Activated CD8-positive, alpha-beta T cell treated with anti-CD3 and anti-CD28 coated beads for 36 hours (primary cell): Measurements from ENCODE around the gene KIAA0930. TPM values are rescaled to one million over a fixed set of nuclear protein-coding genes. Genes with fewer than 3 reads are reported as not detected.
"Not testable (repeated sequence)": the region's sequence is repeated elsewhere in the genome, so short reads cannot be mapped to it uniquely, and the experiment has no call there.

ENCODE experiments used
- ATAC-seq: fragments of 200-7000 bp; cut with Tn5 transposase; one replicate; pipeline ENCODE4 v1.10.0; 2021; ENCODE audit warnings: mild to moderate bottlenecking, moderate library complexity
- CTCF ChIA-PET: fragments of 350-600 bp; sonication (Branson Sonifier 250); formaldehyde crosslinking; loops from one replicate; lab custom pipeline; 2021; ENCODE audit warnings: antibody characterized with exemption; lab: Charles Lee
- POLR2A ChIA-PET: fragments of 350-600 bp; sonication (Branson Sonifier 250); formaldehyde crosslinking; loops from one replicate; lab custom pipeline; 2021; ENCODE audit warnings: antibody characterized with exemption; lab: Charles Lee
- DNase-seq: peaks from one replicate; pipeline ENCODE4 v3.0.0-alpha.2; 2020
- H3K27ac Mint-ChIP-seq: one replicate; pipeline ENCODE4 v1.8.0; 2021; ENCODE audit warnings: mild to moderate bottlenecking, mixed read lengths
- H3K27me3 Mint-ChIP-seq: one replicate; pipeline ENCODE4 v1.8.0; 2021; ENCODE audit warnings: mixed read lengths
- H3K36me3 Mint-ChIP-seq: one replicate; pipeline ENCODE4 v1.8.0; 2021; ENCODE audit warnings: low read depth, mixed read lengths
- H3K4me1 Mint-ChIP-seq: one replicate; pipeline ENCODE4 v1.8.0; 2021; ENCODE audit warnings: low read depth, mixed read lengths
- H3K4me3 Mint-ChIP-seq: one replicate; pipeline ENCODE4 v1.8.0; 2021; ENCODE audit warnings: mild to moderate bottlenecking, moderate library complexity, mixed read lengths
- H3K9me3 Mint-ChIP-seq: one replicate; pipeline ENCODE4 v1.8.0; 2021; ENCODE audit warnings: mixed read lengths
- CTCF ChIP-seq: fragments of 200-600 bp; IDR thresholded peaks from one replicate; pipeline ENCODE4 v1.8.0; 2022; ENCODE audit warnings: antibody characterized with exemption, mild to moderate bottlenecking
- intact Hi-C: fragments of 100-400 bp; cut with micrococcal nuclease; formaldehyde crosslinking; loops from one replicate; pipeline ENCODE4 v1.10.0; 2022
- total RNA-seq, 2 experiments: library from RNA; stranded (reverse); gene quantifications; one replicate each; pipeline ENCODE4 v1.2.3, GENCODE V29; 2021

Gene KIAA0930
- total RNA-seq, 2 experiments from 2014 or later, result 38.4 to 40.4 TPM

GRCh38 chr22:45281010-45281409 is 40.3 kb upstream of the KIAA0930 start:
- intact Hi-C loops, result no loop called here
- H3K36me3 Mint-ChIP-seq, result no peaks in the 10 kb centered on the region
- H3K4me3 Mint-ChIP-seq, result no peak overlapping the region
- POLR2A ChIA-PET, result no interaction called here
- H3K9me3 Mint-ChIP-seq, result no peaks in the 10 kb centered on the region
- TF ChIP-seq CTCF, result no peak
- H3K27ac Mint-ChIP-seq, result no peak overlapping the region
- CTCF ChIA-PET, result interaction anchor here (2.1 kb wide), 1 partner anchor 117 kb away, joined by 5 read pairs; no protein-coding TSS in a partner anchor
- H3K27me3 Mint-ChIP-seq, result peaks cover 11% of the 10 kb centered on the region
- DNase-seq (no peak), ATAC-seq (no peak)
- peaks cover 6% of the 10 kb centered on the region for H3K4me1 Mint-ChIP-seq

GRCh38 chr22:45280587-45280980 is 39.9 kb upstream of the KIAA0930 start:
- no peak for TF ChIP-seq CTCF
- POLR2A ChIA-PET, result no interaction called here
- no peaks in the 10 kb centered on the region for H3K36me3 Mint-ChIP-seq
- ATAC-seq, result no peak
- intact Hi-C loops, result no loop called here
- peaks cover 10% of the 10 kb centered on the region for H3K27me3 Mint-ChIP-seq
- H3K9me3 Mint-ChIP-seq, result no peaks in the 10 kb centered on the region
- peaks cover 6% of the 10 kb centered on the region for H3K4me1 Mint-ChIP-seq
- H3K27ac Mint-ChIP-seq, result no peak overlapping the region
- no peak overlapping the region for H3K4me3 Mint-ChIP-seq
- DNase-seq, result no peak
- CTCF ChIA-PET, result interaction anchor here (2.1 kb wide), 1 partner anchor 117 kb away, joined by 5 read pairs; no protein-coding TSS in a partner anchor

- Mint-ChIP-seq H3K4me3 (no peak overlapping the region), H3K9me3 (no peaks in the 10 kb centered on the region), H3K27ac (no peak overlapping the region), H3K27me3 (no peaks in the 10 kb centered on the region), H3K36me3 (no peaks in the 10 kb centered on the region), H3K4me1 (peaks cover 3% of the 10 kb centered on the region)
- no peak for DNase-seq
- CTCF ChIA-PET, result interaction anchor here (1.9 kb wide), 1 partner anchor 18 kb away, joined by 5 read pairs; no protein-coding TSS in a partner anchor
- no peak for ATAC-seq
- no peak for TF ChIP-seq CTCF
- POLR2A ChIA-PET, result interaction anchor here (1.7 kb wide), 1 partner anchor 141 kb away, joined by 3 read pairs; no protein-coding TSS in a partner anchor
- intact Hi-C loops, result loop anchor here (10.0 kb wide), 1 partner anchor 277 kb away; no protein-coding TSS in a partner anchor
Observed at GRCh38 chr22:45278125-45278524, 37.4 kb upstream of the KIAA0930 start.

GRCh38 chr22:45277720-45278119 is 37.0 kb upstream of the KIAA0930 start:
- not testable (repeated sequence) for H3K4me1 Mint-ChIP-seq, H3K9me3 Mint-ChIP-seq, H3K36me3 Mint-ChIP-seq, H3K4me3 Mint-ChIP-seq, ATAC-seq, H3K27me3 Mint-ChIP-seq, DNase-seq, H3K27ac Mint-ChIP-seq
- CTCF ChIA-PET, result interaction anchor here (1.9 kb wide), 1 partner anchor 18 kb away, joined by 5 read pairs; no protein-coding TSS in a partner anchor
- POLR2A ChIA-PET, result interaction anchor here (1.7 kb wide), 1 partner anchor 141 kb away, joined by 3 read pairs; no protein-coding TSS in a partner anchor
- intact Hi-C loops, result loop anchor here (10.0 kb wide), 1 partner anchor 277 kb away; no protein-coding TSS in a partner anchor

- no peak for TF ChIP-seq CTCF
- Mint-ChIP-seq H3K9me3 (no peaks in the 10 kb centered on the region), H3K36me3 (no peaks in the 10 kb centered on the region), H3K27me3 (no peaks in the 10 kb centered on the region), H3K27ac (no peak overlapping the region), H3K4me1 (peaks cover 3% of the 10 kb centered on the region), H3K4me3 (no peak overlapping the region)
- POLR2A ChIA-PET, result no interaction called here
- intact Hi-C loops, result loop anchor here (10.0 kb wide), 1 partner anchor 278 kb away; no protein-coding TSS in a partner anchor
- CTCF ChIA-PET, result interaction anchor here (0.6 to 1.9 kb wide), 2 partner anchors 19 to 56 kb away, joined by 3 to 5 read pairs; no protein-coding TSS in a partner anchor
- DNase-seq, result no peak
- no peak for ATAC-seq
Observed at GRCh38 chr22:45276507-45277105, 35.9 kb upstream of the KIAA0930 start.
